HG03159 (cell line): ENCODE data around the gene CNKSR3.

Experiments
- ATAC-seq: cut with Tn5 transposase; IDR thresholded peaks from one replicate; pipeline ENCODE4 v1.9.1; 2021; ENCODE audit warnings: mild to moderate bottlenecking, moderate library complexity; ENCODE audit not compliant: unreplicated experiment

The CNKSR3 gene

DNA sequence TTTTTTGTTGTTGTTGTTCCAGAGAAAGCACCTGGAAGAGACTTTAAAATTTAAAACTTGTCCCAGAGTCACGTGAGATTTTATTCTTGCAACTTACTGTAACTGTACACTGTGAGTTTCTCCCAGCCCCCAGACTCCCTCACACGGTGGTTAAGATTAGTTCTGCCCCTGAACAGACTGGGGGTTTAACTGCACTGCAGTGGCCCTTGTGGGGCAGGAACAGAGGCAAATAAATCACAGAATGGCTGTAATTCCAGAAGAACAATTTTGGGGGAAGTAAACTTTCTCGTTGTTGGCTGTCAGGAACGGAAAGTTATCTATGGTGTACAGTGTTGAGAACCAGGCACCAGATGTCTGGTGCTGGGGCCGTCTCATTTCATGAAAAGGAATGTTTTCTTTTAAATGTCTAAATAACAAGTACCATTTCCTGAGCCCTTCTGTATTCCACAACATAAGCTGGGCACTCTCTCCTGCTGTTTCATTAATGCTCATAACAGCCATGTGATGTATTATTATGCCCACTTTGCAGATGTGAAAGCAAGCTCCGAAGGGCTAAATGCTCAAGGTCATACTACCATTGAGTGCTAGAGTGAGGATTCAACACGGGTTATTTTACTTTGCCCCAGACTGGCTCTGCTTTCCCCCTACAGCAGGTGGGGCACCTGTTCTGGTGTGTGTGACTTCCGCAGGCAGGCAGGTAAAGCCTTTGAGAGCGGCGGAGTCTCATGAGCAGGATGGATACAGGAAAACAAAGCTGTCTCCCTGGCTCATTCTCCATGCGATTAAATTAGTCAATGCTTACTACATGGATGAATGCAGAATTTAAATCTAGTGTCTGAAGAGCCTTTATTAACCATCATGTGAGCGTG is 30.5 kb downstream of the CNKSR3 start:
- ATAC-seq, result no peak

DNA sequence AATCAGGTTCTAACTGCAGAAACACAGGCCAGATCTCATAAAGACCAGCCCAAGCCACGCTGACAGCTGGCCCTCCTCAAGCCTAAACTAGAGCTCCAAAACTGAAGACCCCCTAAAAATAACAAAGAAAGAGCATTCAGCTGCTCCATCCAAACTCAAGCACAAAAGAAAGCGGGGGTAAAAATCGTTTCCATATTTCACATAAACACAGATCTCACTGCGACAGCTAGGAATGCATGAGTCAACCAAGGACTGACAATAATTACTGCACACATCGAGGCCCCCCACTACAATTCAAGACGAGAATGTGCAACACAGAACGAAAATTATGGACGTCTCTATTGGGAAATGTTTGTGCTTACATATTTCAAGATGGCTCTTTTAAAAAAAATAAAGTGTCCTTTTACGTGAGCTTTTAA is 31.1 kb downstream of the CNKSR3 start:
- no peak for ATAC-seq

DNA sequence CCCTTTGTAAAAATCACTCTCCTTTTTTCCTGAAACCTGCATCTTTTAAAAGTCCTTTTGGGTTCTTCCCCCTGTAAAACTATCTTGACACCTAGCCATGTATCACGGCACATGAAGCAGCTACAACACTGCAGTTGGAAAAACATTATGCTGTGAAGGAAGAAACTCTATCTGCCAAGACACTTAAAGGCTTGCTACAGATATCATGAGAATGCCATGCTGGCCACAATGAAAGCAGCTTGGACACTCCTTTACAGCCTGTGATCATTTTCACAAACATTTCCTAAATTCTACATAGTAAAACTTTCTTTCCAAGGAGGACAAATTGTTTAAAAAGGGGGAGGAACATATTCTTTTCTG is 31.8 kb downstream of the CNKSR3 start:
- no peak for ATAC-seq

DNA sequence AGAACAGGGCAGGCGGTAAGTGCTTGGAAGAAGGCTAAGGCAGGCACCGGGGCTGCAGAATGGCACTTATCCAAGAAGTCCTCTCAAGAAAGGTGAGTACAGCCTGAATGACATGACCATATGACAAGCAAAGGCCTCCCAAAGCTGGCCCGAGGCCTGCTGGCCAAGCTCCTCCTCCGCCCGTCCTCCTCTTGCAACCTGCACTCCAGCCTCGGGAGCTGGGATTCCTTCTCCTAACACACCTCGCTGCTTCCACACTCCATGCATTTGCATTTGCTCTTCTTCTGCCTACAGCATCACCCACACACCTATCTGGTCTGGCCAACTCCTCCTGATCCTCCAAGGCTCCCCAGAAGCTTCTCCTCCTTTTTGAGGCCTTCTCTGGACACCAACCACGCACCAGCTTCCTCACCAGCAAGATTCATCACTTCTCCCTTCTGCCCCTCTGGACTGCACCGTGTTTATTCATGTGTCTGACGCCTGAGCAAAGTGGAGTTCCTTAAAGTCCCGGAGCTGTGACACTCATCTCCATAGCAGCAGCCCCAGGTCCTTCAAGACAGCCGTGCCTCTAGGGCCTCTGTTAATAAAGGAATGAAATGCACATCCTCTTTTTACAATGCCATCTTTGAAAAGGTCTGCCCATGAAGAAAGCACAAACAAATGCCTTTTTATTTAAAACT is 32.3 kb downstream of the CNKSR3 start:
- no peak for ATAC-seq

DNA sequence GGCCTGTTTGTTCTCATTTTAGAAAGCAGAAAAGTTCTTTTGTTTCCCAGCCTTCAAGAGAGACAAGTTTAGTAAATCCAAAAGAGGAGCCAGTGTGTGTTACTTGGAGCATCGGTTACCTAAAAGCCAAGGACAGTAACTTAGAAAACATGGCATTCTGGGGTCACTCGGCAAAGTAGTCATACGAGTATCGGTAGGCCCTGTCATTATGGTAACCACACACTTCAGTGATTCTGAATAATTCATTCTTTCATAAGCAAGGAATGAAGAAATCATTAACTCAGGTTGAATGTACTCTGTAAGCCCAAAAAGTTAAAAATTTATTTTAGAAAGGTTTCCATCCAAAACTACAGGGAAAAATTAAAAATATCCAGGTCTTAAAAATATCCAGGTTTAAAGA is 34.0 kb downstream of the CNKSR3 start:
- peak; percentile 57 for ATAC-seq

DNA sequence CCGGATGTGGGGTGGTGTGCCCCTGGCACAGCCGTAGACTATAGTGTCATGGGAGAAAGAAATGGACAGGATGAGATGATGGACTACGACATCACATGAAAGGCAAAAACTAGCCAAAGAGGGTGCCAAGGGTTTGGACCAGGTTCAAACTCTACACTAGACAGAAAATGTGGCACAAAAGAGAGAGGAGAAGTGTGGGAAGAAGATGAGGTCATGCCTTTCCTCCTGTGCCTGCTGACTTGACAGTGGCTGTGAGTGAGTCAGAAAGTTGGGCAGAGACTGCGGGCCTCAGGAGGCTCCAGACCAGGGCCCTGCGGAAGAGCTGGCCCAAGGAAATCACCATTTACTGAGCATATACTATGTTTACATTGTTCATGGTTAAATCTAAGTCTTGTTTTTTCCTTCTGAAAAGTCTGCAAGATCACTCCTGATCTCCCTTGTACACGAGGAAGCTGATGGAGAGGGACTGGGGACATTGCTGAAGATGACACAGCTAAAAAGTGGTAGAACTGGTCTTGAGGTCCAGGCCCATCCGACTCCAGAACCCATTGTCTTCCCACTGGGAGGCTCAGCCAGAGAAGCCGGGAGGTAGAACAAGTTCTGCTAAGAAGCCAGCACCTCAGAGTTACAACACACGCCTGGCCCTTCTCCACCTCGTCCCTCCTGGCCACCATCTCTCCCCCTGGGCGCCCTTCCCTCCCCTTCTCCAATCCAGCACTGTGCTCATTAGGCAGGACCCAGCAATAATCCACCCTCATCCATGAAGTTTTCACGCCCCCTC is 35.6 kb downstream of the CNKSR3 start:
- ATAC-seq, result no peak

DNA sequence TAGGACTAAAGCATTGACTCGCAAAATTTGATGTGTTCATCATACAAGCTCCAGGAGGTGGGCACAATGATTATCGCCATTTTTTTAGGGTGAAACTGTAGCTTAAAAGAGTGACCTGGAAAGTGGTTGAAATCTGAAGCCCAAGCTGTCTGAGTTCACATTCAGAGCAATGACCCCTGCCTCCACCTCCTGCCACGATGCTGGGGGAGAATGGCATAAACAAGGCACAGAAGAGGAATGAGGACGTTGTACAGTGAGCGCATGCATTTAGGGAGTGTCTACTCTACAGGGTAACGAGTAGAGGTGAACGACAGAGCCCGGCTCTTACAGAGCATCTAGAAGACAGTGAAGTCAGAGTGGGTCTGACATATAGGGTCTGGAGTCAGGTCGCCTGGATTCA is 37.2 kb downstream of the CNKSR3 start:
- no peak for ATAC-seq

DNA sequence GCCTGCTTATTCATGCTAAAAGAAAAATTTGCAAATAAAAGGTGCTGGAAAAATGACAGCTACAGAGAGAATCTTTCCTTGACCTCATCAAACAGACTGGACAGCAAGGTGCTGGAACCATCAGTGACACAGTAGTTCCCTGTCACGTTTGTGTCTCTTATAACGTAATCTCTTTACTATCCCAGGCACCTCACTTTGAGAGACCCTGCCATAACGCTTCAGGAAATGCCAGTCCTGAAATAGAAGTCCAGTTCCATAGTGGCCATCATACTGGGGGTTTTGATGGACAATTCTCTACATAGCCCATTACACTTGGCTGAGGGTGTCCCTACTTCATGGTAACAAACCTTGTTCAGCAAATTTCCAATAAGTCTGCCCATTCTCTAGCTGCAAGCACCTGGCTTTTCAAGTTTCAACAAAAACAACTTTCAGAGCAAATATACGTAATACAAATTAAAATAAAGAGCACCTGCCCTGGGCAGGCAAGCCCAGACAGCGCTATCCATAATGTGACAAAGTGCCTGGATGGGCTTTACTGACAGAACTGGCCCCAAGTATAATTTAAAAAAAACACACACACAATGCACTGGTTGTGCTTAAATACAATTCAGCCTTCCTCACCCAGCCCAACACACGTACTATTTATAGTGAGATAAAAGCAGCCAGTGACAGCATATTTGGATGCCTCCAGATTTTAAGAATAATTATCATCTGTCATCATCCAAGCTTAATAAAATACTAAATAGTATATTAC is 38.7 kb downstream of the CNKSR3 start:
- ATAC-seq, result no peak

DNA sequence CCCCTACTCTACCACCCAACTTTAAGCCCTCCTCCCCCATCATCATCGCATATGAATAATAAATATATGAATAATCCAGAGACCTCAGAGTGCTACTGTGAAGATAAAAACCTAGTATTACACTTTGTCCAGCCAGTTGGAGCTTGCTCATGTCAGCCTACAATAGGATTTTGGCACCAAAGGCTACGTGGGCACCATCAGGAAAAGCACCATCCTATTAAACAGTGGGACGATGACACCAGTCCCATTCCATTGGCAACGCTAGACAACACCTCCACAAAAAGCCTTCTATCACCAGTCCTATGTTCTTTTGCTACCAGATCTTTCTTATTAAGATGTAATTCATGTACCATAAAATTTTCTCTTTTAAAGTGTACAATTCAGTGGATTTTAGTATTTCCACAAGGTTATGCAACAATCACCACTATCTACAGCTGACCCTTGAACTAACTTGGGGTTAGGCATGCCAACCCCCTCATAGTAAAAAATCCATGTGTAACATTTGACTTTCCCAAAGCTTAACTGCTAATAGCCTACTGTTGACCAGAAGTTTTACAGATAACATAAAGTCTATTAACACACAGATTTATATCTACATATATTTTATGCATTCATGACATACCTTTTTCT is 41.1 kb downstream of the CNKSR3 start:
- ATAC-seq, result no peak

DNA sequence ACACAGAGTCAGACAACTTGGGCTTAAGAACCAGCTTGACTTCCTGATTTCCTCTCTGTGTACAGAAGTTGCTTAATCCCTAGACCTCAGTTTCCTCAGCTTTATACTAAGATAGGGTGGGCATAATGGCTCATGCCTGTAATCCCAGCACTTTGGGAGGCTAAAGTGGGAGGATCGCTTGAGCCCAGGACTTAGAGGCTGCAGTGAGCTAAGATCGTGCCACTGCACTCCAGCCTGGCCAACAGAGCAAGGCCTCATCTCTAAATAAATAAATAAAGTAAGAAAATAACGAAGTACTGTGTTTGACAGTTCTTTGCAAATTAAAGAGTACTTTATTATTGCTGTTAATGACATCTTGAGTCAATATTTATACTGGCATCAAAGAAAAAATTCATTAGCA is 41.7 kb downstream of the CNKSR3 start:
- no peak for ATAC-seq

DNA sequence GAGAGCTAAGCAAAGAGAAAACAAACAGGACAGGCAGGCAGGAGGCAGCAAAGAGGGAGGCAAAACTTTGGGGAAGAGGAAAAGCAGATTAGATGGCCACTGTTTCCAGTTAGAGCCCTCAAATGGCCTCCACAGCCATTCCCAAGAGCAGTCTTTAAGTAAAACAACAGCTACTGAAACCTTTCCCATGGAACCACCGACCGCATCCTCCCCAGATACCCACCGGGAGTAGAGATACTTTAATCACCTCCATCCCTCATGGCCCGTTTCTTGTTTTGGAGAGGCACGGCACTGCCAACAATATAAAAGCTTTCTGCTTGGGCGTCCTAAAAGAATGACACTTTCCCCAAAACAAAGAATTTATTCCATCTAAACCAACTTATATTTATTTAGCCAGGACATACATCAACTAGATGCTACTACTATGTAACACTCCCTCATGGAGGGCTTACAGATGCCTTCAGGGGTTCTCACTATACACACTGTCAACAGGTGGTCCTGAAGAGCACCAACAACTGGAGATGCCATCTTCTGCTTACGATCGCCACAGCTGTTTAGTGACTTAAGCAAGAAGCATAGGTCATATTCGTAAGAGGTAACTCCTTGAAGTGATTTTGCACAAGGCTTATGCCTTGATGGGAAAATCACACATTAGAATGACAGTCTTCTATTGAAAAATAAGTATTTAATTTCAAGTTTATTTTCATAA is 43.4 kb downstream of the CNKSR3 start:
- no peak for ATAC-seq

DNA sequence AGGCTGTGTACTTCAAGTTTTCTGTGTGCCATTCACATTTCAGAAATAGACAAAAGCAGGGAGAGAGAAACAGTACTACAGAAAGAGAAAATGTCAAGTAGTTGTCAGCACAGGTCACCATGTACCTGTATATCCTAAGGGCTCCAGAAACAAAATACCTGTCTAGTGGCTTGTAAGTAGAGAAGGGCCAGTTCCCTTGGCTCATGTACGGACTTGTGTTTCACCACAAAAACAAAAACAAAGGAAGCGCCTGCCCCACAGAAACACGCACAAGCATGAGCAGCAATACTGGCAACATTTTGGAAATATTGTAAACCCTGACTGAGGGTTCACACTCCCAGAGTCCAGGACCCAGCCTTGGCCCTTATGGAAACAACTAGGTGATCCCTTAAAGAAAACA is 44.3 kb downstream of the CNKSR3 start:
- no peak for ATAC-seq

DNA sequence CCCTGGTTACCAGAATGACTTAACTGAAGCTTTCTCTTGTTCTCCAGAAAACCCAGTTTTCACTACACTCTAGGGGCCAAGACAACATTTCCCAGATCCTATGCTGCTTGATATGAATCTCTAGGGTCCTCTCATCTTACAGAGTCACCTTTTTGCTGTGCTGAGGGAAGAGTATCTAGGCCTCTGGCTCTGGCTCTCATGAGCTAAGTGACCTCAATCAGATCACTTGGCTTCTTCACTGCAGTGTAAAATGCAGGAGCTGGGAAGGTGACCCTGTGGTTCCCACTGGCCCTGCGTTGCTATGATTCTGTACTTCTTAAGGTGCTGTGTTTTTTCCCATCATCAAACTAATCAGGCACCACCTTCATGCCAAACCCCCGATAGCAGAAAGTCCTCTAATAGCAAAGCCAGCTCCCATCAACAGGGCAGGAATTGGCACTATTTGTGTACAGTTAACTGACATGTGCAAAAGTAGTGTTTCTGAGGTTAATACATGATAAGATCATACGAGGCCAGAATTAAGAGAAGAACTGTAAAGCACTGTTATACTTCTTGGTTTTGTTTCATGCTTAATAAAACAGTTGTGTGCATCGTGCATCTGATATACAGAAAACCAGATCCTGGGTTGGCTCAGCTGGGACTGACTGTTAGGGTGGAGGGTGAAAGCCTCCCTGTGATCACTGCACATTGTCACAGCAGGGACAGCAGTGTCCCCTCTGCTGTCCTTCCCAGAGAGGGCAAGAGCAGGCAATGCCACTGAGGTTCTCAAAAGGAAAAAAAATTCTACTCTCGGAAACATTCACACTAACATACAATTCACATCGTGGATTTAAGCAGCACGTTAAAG is 46.7 kb downstream of the CNKSR3 start:
- no peak for ATAC-seq

DNA sequence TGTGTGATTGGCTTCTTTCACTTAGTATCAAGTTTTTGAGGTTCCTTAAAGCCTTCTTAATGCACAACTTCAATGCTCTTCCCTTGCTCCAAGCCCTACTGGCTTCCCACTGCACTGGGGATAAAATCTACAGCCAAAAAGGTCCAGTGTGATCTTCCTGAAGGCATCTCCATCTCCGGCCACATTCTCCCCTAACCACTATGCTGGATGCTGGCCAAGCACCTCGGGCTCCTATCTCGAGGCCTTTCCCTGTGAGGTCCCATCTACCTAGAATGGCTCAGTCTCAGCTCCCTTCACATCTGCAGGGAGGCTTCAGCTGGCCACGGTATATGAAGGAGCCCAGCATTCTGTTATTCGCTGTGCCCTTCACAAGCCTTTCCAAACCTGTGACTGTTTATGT is 48.1 kb downstream of the CNKSR3 start:
- ATAC-seq, result no peak

DNA sequence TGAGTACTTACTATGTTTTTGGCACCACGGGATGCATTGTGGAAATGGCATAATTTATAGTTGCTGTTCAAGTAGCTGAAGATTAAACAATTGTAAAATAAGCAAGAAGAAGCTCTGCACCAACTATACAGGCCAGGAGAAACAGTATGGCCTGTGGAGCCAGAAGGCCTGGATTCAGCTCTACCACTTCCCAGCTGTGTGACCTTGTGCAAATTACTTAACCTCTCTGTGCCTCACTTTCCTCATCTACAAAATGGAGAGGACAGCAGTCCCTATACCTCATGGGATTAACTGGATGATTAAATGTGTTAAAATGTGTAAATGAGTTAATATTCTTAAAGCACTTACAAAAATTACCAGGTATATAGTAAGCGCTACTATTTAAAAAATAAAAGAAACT is 49.1 kb downstream of the CNKSR3 start:
- no peak for ATAC-seq

DNA sequence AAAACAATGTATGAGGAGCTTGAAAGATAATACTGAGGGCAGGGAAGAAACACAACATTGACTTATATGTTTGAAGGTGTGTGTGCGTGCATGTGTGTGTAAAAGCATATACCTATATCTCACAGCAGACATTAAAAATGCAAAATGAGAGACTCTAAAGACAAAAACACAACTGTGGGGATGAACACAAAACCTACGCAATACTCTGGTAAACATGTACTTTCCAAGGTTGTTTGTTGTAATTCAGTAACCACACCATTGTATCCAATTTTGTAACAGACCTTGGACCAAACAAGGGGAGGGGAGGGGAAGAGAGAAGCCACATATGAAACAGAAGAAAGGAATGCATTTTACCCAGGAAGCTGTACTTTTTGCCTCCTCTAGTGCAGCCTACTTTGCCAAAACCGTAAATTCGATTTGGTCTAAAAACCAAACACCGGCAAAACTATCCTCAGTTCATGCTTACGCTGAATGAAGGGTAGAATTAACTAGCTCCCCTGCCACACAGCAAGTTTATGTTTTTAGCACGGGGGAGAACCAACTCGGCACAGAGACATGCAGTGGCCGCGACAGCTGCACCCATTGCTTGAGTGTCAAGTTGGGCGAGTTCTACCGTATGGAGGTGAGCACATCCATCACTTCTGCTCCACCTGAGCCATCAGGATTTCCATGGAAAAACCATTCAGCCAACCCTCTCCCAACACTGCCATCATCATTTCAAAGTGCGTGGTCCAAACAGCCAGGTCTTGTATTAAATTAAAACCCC is 50.0 kb downstream of the CNKSR3 start:
- ATAC-seq, result no peak

DNA sequence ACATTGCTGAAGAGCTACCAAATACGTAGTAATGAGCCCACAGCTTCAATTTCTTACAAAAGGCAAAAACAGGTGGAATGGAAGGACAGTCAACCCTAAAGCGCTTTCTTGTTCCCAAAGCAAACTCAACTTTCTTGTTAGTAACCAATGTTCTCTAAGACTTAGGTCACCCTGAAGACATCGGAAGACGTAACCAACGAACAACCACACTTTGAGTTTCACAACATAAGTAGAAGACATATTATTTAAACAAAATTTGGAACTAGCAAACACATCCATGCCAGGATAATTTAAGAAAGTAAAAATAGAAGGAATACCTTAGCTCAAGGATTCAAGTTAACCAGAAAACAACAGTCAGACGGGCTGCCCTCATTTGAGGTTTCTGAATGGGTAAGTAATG is 51.0 kb downstream of the CNKSR3 start:
- ATAC-seq, result no peak
